Right lobe of liver (tissue), 6 donors: ENCODE results near the gene DTNB. TPM values are rescaled to one million over a fixed set of nuclear protein-coding genes. Genes with fewer than 3 reads are reported as not detected.
A peak's percentile ranks its signal among the peaks of the same experiment; 100 is the strongest.

Experiments used
- ATAC-seq, 4 donors: fragments of 200-7000 bp; cut with Tn5 transposase; one replicate each; pipeline ENCODE4 v1.9.1; 2020; ENCODE audit warnings: mild to moderate bottlenecking in 4 of 4, moderate library complexity in 4 of 4
- DNase-seq, 3 donors: peaks; one replicate each; pipeline ENCODE4 v3.0.0-alpha.2; 2020
- H3K27ac ChIP-seq, 3 donors: fragments of 200-600 bp; one replicate each; pipeline ENCODE4 v1.8.0; 2022
- H3K27me3 ChIP-seq, 2 donors: fragments of 200-600 bp; one replicate each; pipeline ENCODE4 v1.8.0; 2022
- H3K36me3 ChIP-seq, 4 donors: fragments of 200-600 bp; sonication (generic) in 1 of 4; one replicate each; pipeline versions ENCODE4 v1.5.1 to v1.8.0; 2017 to 2022; ENCODE audit warnings: control low read depth in 1 of 4
- H3K4me1 ChIP-seq, 4 donors: fragments of 200-600 bp; sonication (generic) in 1 of 4; one replicate each; pipeline versions ENCODE4 v1.5.1 to v1.8.0; 2017 to 2022; ENCODE audit warnings: control low read depth in 1 of 4
- H3K4me3 ChIP-seq, 3 donors: fragments of 200-600 bp; one replicate each; pipeline ENCODE4 v1.8.0; 2022
- H3K9me3 ChIP-seq, 4 donors: fragments of 200-600 bp; sonication (generic) in 1 of 4; one replicate each; pipeline versions ENCODE4 v1.5.1 to v1.8.0; 2017 to 2022; ENCODE audit warnings: control low read depth in 1 of 4
- CTCF ChIP-seq, 4 donors: fragments of 200-600 bp in 3 of 4; fragments of 450-650 bp in 1 of 4; IDR thresholded peaks; one replicate each; pipeline versions ENCODE4 v1.5.1 to v1.8.0; 2016 to 2022; ENCODE audit warnings: antibody characterized with exemption in 4 of 4, mild to moderate bottlenecking in 2 of 4
- POLR2A ChIP-seq: fragments of 450-650 bp; IDR thresholded peaks from one replicate; pipeline ENCODE4 v1.6.1; 2017; ENCODE audit warnings: antibody characterized with exemption, mild to moderate bottlenecking
- WGBS: methylation state at CpG from one replicate; pipeline ENCODE4 v1.1.6; 2018; ENCODE audit warnings: low coverage, low lambda C conversion rate; ENCODE audit not compliant: insufficient coverage; ENCODE audit errors: missing lambda C conversion rate; 5-methylcytosine and 5-hydroxymethylcytosine counted together
- intact Hi-C, 2 donors: fragments of 100-400 bp; cut with DNase I; formaldehyde crosslinking; loops; one replicate each; pipeline versions ENCODE4 v1.11.2 to v1.14.1; 2022
- total RNA-seq, 6 experiments: library from RNA; depleted of rRNA in 2 of 6; stranded (reverse); fragments of >200 nt in 2 of 6; fragmentation: NEBNext Ultra II Directional in 3 of 6; extraction: Animal tissue kit (Norgen Biotek cat#: 25700) in 3 of 6; gene quantifications; one replicate each; pipeline versions ENCODE4 v1.1.0 to v1.2.4, GENCODE V29; 2016 to 2023
- donor health status: DM: no; HTN: yes; CAD: no.
- donor health status: DM: no; HTN: no; CAD: no.
- donor health status: DM: no; HTN: no; CAD: no.
- donor health status: DM: no; HTN: yes; CAD: no.
- donor health status: DM: no; HTN: yes; CAD: no.

DTNB gene
- total RNA-seq, 6 experiments from 2014 or later = 7.0 to 10.3 (median 8.8) TPM

DNA sequence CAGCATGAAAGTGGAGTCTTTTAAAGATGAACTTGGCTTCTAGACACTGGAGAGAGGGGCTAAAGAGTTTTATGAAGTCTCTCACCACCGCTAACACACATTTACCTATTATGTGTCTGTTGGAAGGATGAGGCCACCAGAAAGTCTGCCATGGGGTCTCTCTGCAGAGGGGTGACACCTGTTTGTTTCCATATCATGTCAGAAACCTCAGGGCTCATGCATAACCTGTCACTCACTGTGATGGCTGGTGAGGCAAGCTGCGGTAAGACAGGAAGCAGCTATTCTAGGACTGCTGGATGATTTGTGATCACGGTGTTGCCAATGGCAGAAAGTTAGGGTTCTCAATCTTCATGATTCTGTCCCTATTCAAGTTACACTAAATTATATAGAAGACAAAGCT is 270.9 kb downstream of the DTNB start:
- Histone ChIP-seq H3K4me3 (no peak overlapping the region), H3K9me3 (no peaks in the 10 kb centered on the region), H3K27me3 (no peaks in the 10 kb centered on the region), H3K27ac (no peak overlapping the region), H3K4me1 (peaks cover 0 to 5% (median 0%) of the 10 kb centered on the region in 4 donors), H3K36me3 (no peaks in the 10 kb centered on the region)
- WGBS = 62% methylated on average over 3 of the region's 3 CpGs
- intact Hi-C loops = no loop called here
- DNase-seq (no peak), ATAC-seq (no peak)
- TF ChIP-seq POLR2A (no peak), CTCF (IDR thresholded peaks at IDR 0.05) (no peak)

DNA sequence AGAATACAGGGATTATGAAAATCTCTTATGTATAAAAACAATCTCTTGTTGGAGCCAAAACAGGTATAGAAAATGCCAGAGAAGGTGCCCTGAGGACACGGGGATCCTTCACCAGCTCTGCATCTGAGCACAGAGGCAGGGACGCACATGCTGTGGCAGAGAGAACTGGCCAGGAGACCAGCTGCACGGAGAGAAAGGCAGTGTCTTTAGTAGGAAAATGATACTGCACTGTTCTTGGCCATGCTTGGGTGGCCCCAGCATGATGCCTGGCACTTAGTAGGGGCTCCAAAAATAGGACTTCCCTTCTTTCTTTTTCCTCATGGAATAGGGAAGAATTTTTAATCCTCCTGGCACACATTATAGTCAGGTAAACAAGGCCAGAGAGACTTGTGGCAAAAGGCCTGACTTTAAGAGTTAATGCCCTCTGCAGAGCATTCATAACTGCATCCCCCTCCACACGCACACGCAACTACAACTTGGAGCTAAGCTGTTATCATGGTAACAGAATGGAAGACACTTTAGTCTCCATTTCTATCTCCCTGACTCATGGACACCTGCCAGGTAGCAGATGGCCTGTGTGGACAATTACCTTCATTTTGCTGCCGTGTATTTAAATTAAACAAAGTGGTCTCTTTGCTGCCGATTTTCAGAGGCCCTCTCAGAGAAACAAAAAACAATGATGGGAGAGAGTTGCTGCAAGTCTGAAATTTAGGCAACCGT is 271.9 kb downstream of the DTNB start:
- peaks cover 0 to 5% (median 0%) of the 10 kb centered on the region in 4 donors for H3K4me1 ChIP-seq
- H3K27ac ChIP-seq = no peak overlapping the region
- H3K4me3 ChIP-seq = no peak overlapping the region
- ATAC-seq (no peak), DNase-seq (no peak)
- H3K9me3 ChIP-seq = no peaks in the 10 kb centered on the region
- no peak for TF ChIP-seq CTCF (IDR thresholded peaks at IDR 0.05)
- no peak for TF ChIP-seq POLR2A
- H3K36me3 ChIP-seq = no peaks in the 10 kb centered on the region
- H3K27me3 ChIP-seq = no peaks in the 10 kb centered on the region
- 95% methylated on average over 8 of the region's 8 CpGs for WGBS
- intact Hi-C loops = no loop called here

GRCh38 chr2:25400576-25401216 is 272.7 kb downstream of the DTNB start:
- Histone ChIP-seq H3K4me1 (peaks cover 0 to 5% (median 0%) of the 10 kb centered on the region in 4 donors), H3K27ac (no peak overlapping the region), H3K36me3 (no peaks in the 10 kb centered on the region), H3K9me3 (no peaks in the 10 kb centered on the region), H3K27me3 (no peaks in the 10 kb centered on the region), H3K4me3 (no peak overlapping the region)
- ATAC-seq (peak in 1 of 4 donors; percentile 39), DNase-seq (no peak)
- 75% methylated on average over 2 of the region's 3 CpGs for WGBS
- intact Hi-C loops = no loop called here
- TF ChIP-seq POLR2A (no peak), CTCF (IDR thresholded peaks at IDR 0.05) (no peak)

DNA sequence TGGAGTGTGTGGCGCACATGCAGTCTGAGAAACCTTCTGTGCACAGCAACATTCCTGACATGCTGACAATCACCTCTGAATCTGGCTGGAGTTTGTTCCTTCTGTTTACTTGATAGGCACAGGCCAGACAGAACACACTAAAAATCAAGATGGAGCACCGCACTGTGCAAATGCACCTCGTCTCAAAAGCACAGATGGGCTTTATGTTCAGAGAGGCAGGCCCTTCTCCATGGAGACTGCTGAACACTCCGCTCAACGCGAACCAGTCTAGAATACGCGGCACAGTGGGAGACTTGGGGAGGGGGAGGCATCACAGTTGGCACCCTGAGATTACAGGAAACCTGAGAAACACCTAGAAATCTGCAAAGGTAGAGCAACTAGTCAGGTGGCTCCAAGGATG is 273.2 kb downstream of the DTNB start:
- TF ChIP-seq POLR2A = no peak
- no peak for TF ChIP-seq CTCF (IDR thresholded peaks at IDR 0.05)
- Histone ChIP-seq H3K27ac (no peak overlapping the region), H3K4me3 (no peak overlapping the region), H3K27me3 (no peaks in the 10 kb centered on the region), H3K4me1 (peaks cover 0 to 5% (median 0%) of the 10 kb centered on the region in 4 donors), H3K36me3 (no peaks in the 10 kb centered on the region), H3K9me3 (no peaks in the 10 kb centered on the region)
- no peak for DNase-seq
- intact Hi-C loops = no loop called here
- WGBS = 96% methylated on average over 3 of the region's 8 CpGs
- ATAC-seq = no peak
